PC-3 (cell line): ENCODE results near the gene VWA7. TPM values are rescaled to one million over a fixed set of nuclear protein-coding genes. Genes with fewer than 3 reads are reported as not detected.
A peak's percentile ranks its signal among the peaks of the same experiment; 100 is the strongest.
"Not testable (repeated sequence)": the region's sequence is repeated elsewhere in the genome, so short reads cannot be mapped to it uniquely, and the experiment has no call there.

ENCODE experiments used
- ATAC-seq: fragments of 200-7000 bp; cut with Tn5 transposase; 2 replicates; pipeline ENCODE4 v1.9.1; 2020; ENCODE audit warnings: mild to moderate bottlenecking, moderate library complexity
- BruUV-seq: library from RNA; stranded (reverse); fragments of 400-500 nt; replicated peaks from 2 replicates; lab custom pipeline; 2021; lab: Mats Ljungman, UMichigan
- CTCF ChIA-PET: fragments of 300-600 bp; sonication (Branson Sonifier 250); formaldehyde crosslinking; loops from one replicate; lab custom pipeline; 2022; ENCODE audit warnings: antibody characterized with exemption; lab: Charles Lee
- POLR2A ChIA-PET: fragments of 300-600 bp; sonication (Branson Sonifier 250); formaldehyde crosslinking; loops from one replicate; lab custom pipeline; 2022; ENCODE audit warnings: antibody characterized with exemption; ENCODE audit not compliant: unreplicated experiment; lab: Charles Lee
- DNase-seq: peaks from one replicate; pipeline ENCODE4 v3.0.0-alpha.2; 2015
- H2AFZ ChIP-seq: fragments of 300-600 bp; sonication (generic); 2 replicates; pipeline ENCODE4 v1.6.0; 2016; ENCODE audit warnings: antibody characterized with exemption, low read length
- H3F3A ChIP-seq: fragments of 300-600 bp; sonication (generic); one replicate; pipeline ENCODE4 v1.6.0; 2017; ENCODE audit warnings: antibody characterized with exemption, low read length, control low read depth, mild to moderate bottlenecking; ENCODE audit not compliant: unreplicated experiment
- H3K27ac ChIP-seq: fragments of 300-600 bp; sonication (generic); 2 replicates; pipeline ENCODE4 v1.5.1; 2016; ENCODE audit warnings: mild to moderate bottlenecking, low read length
- H3K27me3 ChIP-seq: fragments of 300-600 bp; sonication (generic); 2 replicates; pipeline ENCODE4 v1.6.1; 2016; ENCODE audit warnings: low read length, mixed read lengths
- H3K36me3 ChIP-seq: fragments of 300-600 bp; sonication (generic); 2 replicates; pipeline ENCODE4 v1.6.1; 2016; ENCODE audit warnings: low read depth, mixed run types, low read length, mixed read lengths
- H3K4me1 ChIP-seq: fragments of 300-600 bp; sonication (generic); 2 replicates; pipeline ENCODE4 v1.5.1; 2016; ENCODE audit warnings: low read length; ENCODE audit not compliant: insufficient read depth
- H3K4me2 ChIP-seq: fragments of 300-600 bp; sonication (generic); 2 replicates; pipeline ENCODE4 v1.6.0; 2016; ENCODE audit warnings: low read length
- H3K4me3 ChIP-seq: fragments of 300-600 bp; sonication (generic); 2 replicates; pipeline ENCODE4 v1.5.1; 2016; ENCODE audit warnings: mild to moderate bottlenecking, low read length, mixed read lengths
- H3K79me2 ChIP-seq: fragments of 300-600 bp; sonication (generic); 2 replicates; pipeline ENCODE4 v1.6.1; 2017; ENCODE audit warnings: low read length, mixed read lengths
- H3K9ac ChIP-seq: fragments of 300-600 bp; sonication (generic); 2 replicates; pipeline ENCODE4 v1.6.0; 2016; ENCODE audit warnings: mild to moderate bottlenecking, low read length
- H3K9me2 ChIP-seq: fragments of 300-600 bp; sonication (generic); replicated peaks from 2 replicates; pipeline ENCODE4 v1.6.1; 2016; ENCODE audit warnings: mixed run types, low read length, mixed read lengths
- H3K9me3 ChIP-seq: fragments of 300-600 bp; sonication (generic); 2 replicates; pipeline ENCODE4 v1.6.1; 2016; ENCODE audit warnings: low read length, mixed read lengths
- H4K20me1 ChIP-seq: fragments of 300-600 bp; sonication (generic); 2 replicates; pipeline ENCODE4 v1.6.1; 2016; ENCODE audit warnings: low read length, mixed read lengths
- CTCF ChIP-seq: fragments of 300-600 bp; sonication (generic); conservative IDR thresholded peaks from 2 replicates; pipeline ENCODE4 v1.5.1; 2017; ENCODE audit warnings: antibody characterized with exemption, low read depth, mild to moderate bottlenecking, low read length
- EZH2 ChIP-seq: fragments of 300-600 bp; sonication (generic); IDR thresholded peaks from one replicate; pipeline ENCODE4 v1.6.1; 2017; ENCODE audit warnings: antibody characterized with exemption, mild to moderate bottlenecking, low read length; ENCODE audit not compliant: unreplicated experiment
- EZH2phosphoT487 ChIP-seq: fragments of 300-600 bp; sonication (generic); IDR thresholded peaks from 2 replicates; pipeline ENCODE4 v1.6.1; 2018; ENCODE audit warnings: mild to moderate bottlenecking, antibody characterized with exemption, low read length, borderline replicate concordance
- intact Hi-C: fragments of 100-400 bp; cut with micrococcal nuclease; formaldehyde crosslinking; loops from 2 replicates; pipeline ENCODE4 v1.9.0; 2023
- total RNA-seq: library from RNA; depleted of rRNA; stranded (reverse); fragments of >200 nt; gene quantifications from 2 replicates; pipeline ENCODE4 v1.2.3, GENCODE V29; 2014

The VWA7 gene
- total RNA-seq, 1 experiment from 2014 or later = 1.9 TPM

- peak overlapping the region; percentile 81 for H3K9ac ChIP-seq
- POLR2A ChIA-PET = interaction anchor here (0.6 kb wide), 2 partner anchors 43 to 91 kb away, joined by 4 to 5 read pairs; no protein-coding TSS in a partner anchor
- H3K9me3 ChIP-seq = no peaks in the 10 kb centered on the region
- no peaks in the 10 kb centered on the region for H3K27me3 ChIP-seq
- peaks cover 13% of the 10 kb centered on the region for H3F3A ChIP-seq
- DNase-seq (peak; percentile 84), ATAC-seq (peak; percentile 33)
- no peaks in the 10 kb centered on the region for H3K36me3 ChIP-seq
- H3K27ac ChIP-seq = peak overlapping the region; percentile 91
- H2AFZ ChIP-seq = peak overlapping the region; percentile 78
- H3K4me1 ChIP-seq = peaks cover 62% of the 10 kb centered on the region
- H3K4me3 ChIP-seq = peak overlapping the region; percentile 73
- H4K20me1 ChIP-seq = peaks cover 29% of the 10 kb centered on the region
- H3K9me2 ChIP-seq = no peaks in the 10 kb centered on the region
- BruUV-seq = TSS peak; percentile 64
- intact Hi-C loops = no loop called here
- peak overlapping the region; percentile 91 for H3K4me2 ChIP-seq
- peaks cover 78% of the 10 kb centered on the region for H3K79me2 ChIP-seq
- no peak for TF ChIP-seq EZH2
- no peak for TF ChIP-seq CTCF
- no peak for TF ChIP-seq EZH2phosphoT487
- CTCF ChIA-PET = no interaction called here
These were observed 44.3 kb upstream of the VWA7 start for GRCh38 chr6:31821301-31822035.

- POLR2A ChIA-PET = interaction anchor here (0.6 to 0.7 kb wide), 2 partner anchors 13 to 1133 kb away, joined by 5 to 14 read pairs; no protein-coding TSS in a partner anchor
- H3K9me3 ChIP-seq, intact Hi-C loops, H3K27me3 ChIP-seq, H3F3A ChIP-seq, H3K36me3 ChIP-seq, CTCF ChIA-PET, H3K9ac ChIP-seq, DNase-seq, H3K9me2 ChIP-seq, H2AFZ ChIP-seq, BruUV-seq, ATAC-seq: not testable (repeated sequence)
- H3K4me3 ChIP-seq = peak overlapping the region; percentile 80
- peaks cover 29% of the 10 kb centered on the region for H4K20me1 ChIP-seq
- H3K4me1 ChIP-seq = peaks cover 52% of the 10 kb centered on the region
- peak overlapping the region; percentile 91 for H3K27ac ChIP-seq
- peaks cover 70% of the 10 kb centered on the region for H3K79me2 ChIP-seq
- peak overlapping the region; percentile 91 for H3K4me2 ChIP-seq
These were observed 43.3 kb upstream of the VWA7 start for GRCh38 chr6:31820399-31820798.

GRCh38 chr6:31819871-31820299 is 42.8 kb upstream of the VWA7 start:
- H4K20me1 ChIP-seq = peaks cover 29% of the 10 kb centered on the region
- ChIA-PET CTCF (no interaction called here), POLR2A (interaction anchor here (0.6 to 0.7 kb wide), 2 partner anchors 13 to 1133 kb away, joined by 5 to 14 read pairs; no protein-coding TSS in a partner anchor)
- ATAC-seq (no peak), DNase-seq (peak; percentile 19)
- H3K27ac ChIP-seq = peak overlapping the region; percentile 5; the same call in 1 of the 2 replicates
- H3K9ac ChIP-seq = no peak overlapping the region
- H3F3A ChIP-seq = peaks cover 7% of the 10 kb centered on the region
- BruUV-seq = no TSS peak
- no peaks in the 10 kb centered on the region for H3K9me2 ChIP-seq
- no peak overlapping the region for H2AFZ ChIP-seq
- H3K79me2 ChIP-seq = peaks cover 71% of the 10 kb centered on the region
- peak overlapping the region; percentile 91 for H3K4me2 ChIP-seq
- no peaks in the 10 kb centered on the region for H3K36me3 ChIP-seq
- TF ChIP-seq EZH2phosphoT487 (no peak), CTCF (no peak), EZH2 (no peak)
- intact Hi-C loops = loop anchor here (5.0 kb wide), 1 partner anchor 83 kb away; the partner anchor contains the start of gene CLIC1
- no peaks in the 10 kb centered on the region for H3K27me3 ChIP-seq
- peaks cover 48% of the 10 kb centered on the region for H3K4me1 ChIP-seq
- peak overlapping the region; percentile 80 for H3K4me3 ChIP-seq
- H3K9me3 ChIP-seq = no peaks in the 10 kb centered on the region

GRCh38 chr6:31817929-31818511 is 40.9 kb upstream of the VWA7 start:
- Histone ChIP-seq H3K9ac (peak overlapping the region; percentile 22), H3K4me1 (peaks cover 44% of the 10 kb centered on the region), H3K27ac (peak overlapping the region; percentile 7; the same call in 1 of the 2 replicates), H3K4me2 (peak overlapping the region; percentile 91), H3K4me3 (peak overlapping the region; percentile 80), H4K20me1 (peaks cover 29% of the 10 kb centered on the region), H3K79me2 (peaks cover 62% of the 10 kb centered on the region)
- H3K36me3 ChIP-seq, BruUV-seq, H2AFZ ChIP-seq, H3K27me3 ChIP-seq, H3K9me2 ChIP-seq, ATAC-seq, CTCF ChIA-PET, H3F3A ChIP-seq, H3K9me3 ChIP-seq: not testable (repeated sequence)
- POLR2A ChIA-PET = interaction anchor here (0.6 to 1.4 kb wide), 2 partner anchors 9 to 157 kb away, joined by 7 to 11 read pairs; partner anchors contain the start of gene HSPA1B
- intact Hi-C loops = loop anchor here (5.0 kb wide), 1 partner anchor 81 kb away; the partner anchor contains the start of gene CLIC1
- peak; percentile 47 for DNase-seq
